K562 (cell line): ENCODE results near the gene PRMT3. TPM values are rescaled to one million over a fixed set of nuclear protein-coding genes. Genes with fewer than 3 reads are reported as not detected.
A peak's percentile ranks its signal among the peaks of the same experiment; 100 is the strongest.

Experiments
- CTCF ChIP-seq, 3 experiments: IDR thresholded peaks in 2 of 3; conservative IDR thresholded peaks in 1 of 3; 2 replicates each; pipeline ENCODE4 v1.5.1; 2011 to 2012; ENCODE audit warnings: low read length in 3 of 3, mild to moderate bottlenecking in 3 of 3, control low read depth in 2 of 3, improper control_type of control experiment in 1 of 3, inconsistent platforms in 1 of 3, low read depth in 1 of 3, mixed read lengths in 1 of 3, moderate library complexity in 1 of 3; ENCODE audit not compliant: insufficient read depth in 2 of 3
- DACH1 ChIP-seq: fragments of 450-650 bp; IDR thresholded peaks from 2 replicates; pipeline ENCODE4 v1.6.1; 2018; ENCODE audit not compliant: partially characterized antibody
- EZH2 ChIP-seq: IDR thresholded peaks from 2 replicates; pipeline ENCODE4 v1.6.1; 2012; ENCODE audit warnings: low read depth, mild to moderate bottlenecking, inconsistent platforms, low read length, borderline replicate concordance
- FOXO4 ChIP-seq: fragments of 450-650 bp; formaldehyde crosslinking; IDR thresholded peaks from 2 replicates; pipeline ENCODE4 v1.4.0; 2020; ENCODE audit warnings: mild to moderate bottlenecking, moderate library complexity
- MTA1 ChIP-seq: fragments of 450-650 bp; IDR thresholded peaks from 2 replicates; pipeline ENCODE4 v1.6.1; 2017; ENCODE audit warnings: borderline replicate concordance
- PRPF4 ChIP-seq: fragments of 200-400 bp; formaldehyde crosslinking; IDR thresholded peaks from one replicate; pipeline ENCODE4 v1.6.1; 2017; ENCODE audit warnings: low read length, low read depth, mild to moderate bottlenecking; ENCODE audit not compliant: insufficient read depth, poor library complexity, severe bottlenecking
- RB1 ChIP-seq: fragments of 450-650 bp; IDR thresholded peaks from 2 replicates; pipeline ENCODE4 v1.6.1; 2017; ENCODE audit warnings: low read depth, mild to moderate bottlenecking
- TGIF2 ChIP-seq: sonication (generic); formaldehyde crosslinking; IDR thresholded peaks from 2 replicates; pipeline ENCODE4 v1.8.1; 2022; ENCODE audit warnings: mild to moderate bottlenecking, missing genetic modification reagents, moderate library complexity
- TSC22D4 ChIP-seq: fragments of 450-650 bp; IDR thresholded peaks from 2 replicates; pipeline ENCODE4 v1.6.1; 2016; ENCODE audit warnings: missing genetic modification characterization, missing biosample characterization, control low read depth
- YBX1 ChIP-seq: fragments of 450-650 bp; IDR thresholded peaks from 2 replicates; pipeline ENCODE4 v1.7.1; 2016; ENCODE audit warnings: mild to moderate bottlenecking
- ZMIZ1 ChIP-seq, 2 experiments: fragments of 150-350 bp in 1 of 2; IDR thresholded peaks; 2 replicates each; pipeline ENCODE4 v1.6.1; 2012 to 2016; ENCODE audit warnings: low read depth in 2 of 2, low read length in 2 of 2, mild to moderate bottlenecking in 1 of 2, moderate library complexity in 1 of 2
- ZNF395 ChIP-seq: fragments of 200-800 bp; sonication (Bioruptor generic); IDR thresholded peaks from 2 replicates; pipeline ENCODE4 v1.6.1; 2017; ENCODE audit warnings: missing genetic modification characterization, missing compliant biosample characterization
- ZNF766 ChIP-seq: fragments of 200-800 bp; sonication (Bioruptor generic); conservative IDR thresholded peaks from 2 replicates; pipeline ENCODE4 v1.6.1; 2016; ENCODE audit warnings: missing genetic modification characterization, missing compliant biosample characterization
- polyA plus RNA-seq, 8 experiments: library from polyadenylated mRNA; depleted of rRNA in 4 of 8; stranded (reverse) in 5 of 8; unstranded in 3 of 8; fragments of >200 nt; fragmentation: Nextera tagmentation in 2 of 8; fragmentation: Illumina TruSeq in 1 of 8; extraction: Ambion mirVana in 2 of 8; extraction: Trizol in 1 of 8; gene quantifications; 2 replicates each; pipeline versions ENCODE4 v1.2.1 to v1.2.3, GENCODE V29; 2011 to 2014; ENCODE audit warnings: inconsistent platforms in 1 of 8, missing spikeins in 1 of 8
- total RNA-seq, 7 experiments: library from RNA; depleted of rRNA in 6 of 7; stranded (reverse); fragments of >200 nt in 6 of 7; fragmentation: Illumina TruSeq in 2 of 7; extraction: Trizol in 2 of 7; gene quantifications; 2 replicates each; pipeline versions ENCODE4 v1.2.1 to v1.2.3, GENCODE V29; 2011 to 2021; ENCODE audit warnings: low replicate concordance in 1 of 7

Gene PRMT3
- total and polyA plus RNA-seq, 9 of the 15 experiments (the other 6 are each of a cell fraction or from before 2014, with no cell fraction given) = 24.0 to 62.1 (median 44.7) TPM

GRCh38 chr11:20363500-20364340 is 23.8 kb upstream of the PRMT3 start, which contains the start of gene HTATIP2 (continued):
- TF ChIP-seq ZNF395 (CRISPR knock-in tag) (peak; percentile 93), DACH1 (peak; percentile 20), FOXO4 (CRISPR knock-in tag) (no peak), TSC22D4 (no peak), PRPF4 (no peak), CTCF (IDR thresholded peaks at IDR 0.05 in 2 of 3, conservative IDR thresholded peaks at IDR 0.05 in 1 of 3; ENCODE audit: insufficient read depth in 2 of 3, low read depth in 1 of 3, low read length in 3 of 3) (no peak), MTA1 (no peak), EZH2 (no peak), ZMIZ1 (IDR thresholded peaks at IDR 0.05; ENCODE audit: low read depth in 2 of 2, low read length in 2 of 2) (no peak), RB1 (no peak; the same call in none of the 2 replicates), YBX1 (no peak), ZNF766 (CRISPR knock-in tag) (no peak), TGIF2 (CRISPR knock-in tag) (0 out of 2 replicates have a peak, but pooled peaks have one; percentile 14)
